ENCODE data around the gene NOX3.

The NOX3 gene

DNA sequence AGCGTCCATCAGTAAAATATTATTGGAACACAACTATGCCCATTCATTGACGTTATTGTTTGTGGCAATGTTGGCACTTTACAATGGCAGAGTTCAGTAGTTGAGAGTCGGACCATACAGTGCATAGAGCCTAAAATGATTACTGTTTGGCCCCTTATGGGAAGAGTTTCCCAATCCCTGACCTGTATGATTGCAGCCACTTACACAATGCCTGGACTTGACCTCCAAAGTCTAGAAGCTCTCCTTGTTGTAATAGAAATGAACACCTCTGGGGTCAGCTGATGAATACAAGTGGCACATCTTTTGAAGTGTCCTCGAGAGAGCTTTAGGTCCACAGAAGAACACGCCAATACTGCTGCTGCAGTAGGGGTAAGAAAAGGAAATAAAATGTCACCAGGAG lies 59.0 kb downstream of the NOX3 start:
- Mint-ChIP-seq H3K36me3 (ENCODE audit: low read depth) (no peaks in the 10 kb centered on the region), H3K27ac (no peak overlapping the region), H3K27me3 (no peaks in the 10 kb centered on the region), H3K4me1 (ENCODE audit: low read depth) (no peaks in the 10 kb centered on the region), H3K9me3 (no peaks in the 10 kb centered on the region), H3K4me3 (no peak overlapping the region)
- intact Hi-C loops (cut with micrococcal nuclease) = no loop called here

GRCh38 chr6:155395339-155395738 lies 60.3 kb downstream of the NOX3 start:
- Mint-ChIP-seq H3K4me3 (no peak overlapping the region), H3K36me3 (ENCODE audit: low read depth) (no peaks in the 10 kb centered on the region), H3K4me1 (ENCODE audit: low read depth) (no peaks in the 10 kb centered on the region), H3K27me3 (no peaks in the 10 kb centered on the region), H3K27ac (no peak overlapping the region), H3K9me3 (no peaks in the 10 kb centered on the region)
- intact Hi-C loops (cut with micrococcal nuclease) = no loop called here

GRCh38 chr6:155389130-155389529 lies 66.5 kb downstream of the NOX3 start:
- H3K9me3 Mint-ChIP-seq = peaks cover 22% of the 10 kb centered on the region
- intact Hi-C loops (cut with micrococcal nuclease) = no loop called here
- H3K27me3 Mint-ChIP-seq = no peaks in the 10 kb centered on the region
- H3K36me3 Mint-ChIP-seq (ENCODE audit: low read depth) = no peaks in the 10 kb centered on the region
- H3K4me1 Mint-ChIP-seq (ENCODE audit: low read depth) = no peaks in the 10 kb centered on the region
- H3K27ac Mint-ChIP-seq = no peak overlapping the region
- no peak overlapping the region for H3K4me3 Mint-ChIP-seq

DNA sequence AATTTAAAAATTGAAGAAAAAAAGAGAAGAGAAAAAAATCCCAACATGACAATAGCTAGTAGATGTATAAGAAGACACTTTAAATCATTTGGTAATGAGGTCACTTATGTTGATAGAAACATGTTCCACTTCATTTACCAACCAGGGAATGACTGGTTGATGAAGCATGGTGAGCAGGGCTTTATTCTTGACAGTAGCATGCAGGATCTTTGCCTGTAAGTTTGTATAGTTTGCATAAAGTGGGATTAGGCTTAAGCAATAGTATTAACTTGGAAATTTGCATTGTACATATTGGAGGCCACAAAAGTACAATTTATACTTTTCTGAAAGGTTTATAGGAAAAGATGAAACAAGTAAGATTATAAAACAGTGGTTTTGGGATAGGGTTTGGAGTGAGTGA lies 67.0 kb downstream of the NOX3 start:
- Mint-ChIP-seq H3K4me3 (no peak overlapping the region), H3K4me1 (ENCODE audit: low read depth) (no peaks in the 10 kb centered on the region), H3K36me3 (ENCODE audit: low read depth) (no peaks in the 10 kb centered on the region), H3K9me3 (peaks cover 22% of the 10 kb centered on the region), H3K27me3 (no peaks in the 10 kb centered on the region), H3K27ac (no peak overlapping the region)
- intact Hi-C loops (cut with micrococcal nuclease) = no loop called here

DNA sequence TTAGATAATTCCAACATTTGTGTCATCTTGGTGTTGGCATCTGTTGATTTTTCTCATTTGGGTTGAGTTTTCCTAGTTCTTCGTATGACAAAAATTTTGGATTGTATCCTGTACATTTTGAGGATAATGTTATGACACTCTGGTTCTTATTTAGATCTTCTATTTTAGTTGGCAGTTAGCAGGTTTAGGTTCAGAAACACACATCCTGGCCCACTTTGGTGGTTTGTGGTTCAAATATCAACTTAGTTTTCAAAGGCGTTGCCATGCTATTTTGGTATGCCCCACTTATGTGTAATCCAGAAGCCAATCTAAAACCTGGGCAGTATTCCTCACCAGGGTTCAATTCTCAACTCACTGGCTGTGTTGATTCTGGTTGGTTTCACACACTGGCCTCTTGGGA lies 68.2 kb downstream of the NOX3 start:
- Mint-ChIP-seq H3K27ac (no peak overlapping the region), H3K9me3 (peaks cover 22% of the 10 kb centered on the region), H3K36me3 (ENCODE audit: low read depth) (no peaks in the 10 kb centered on the region), H3K4me3 (no peak overlapping the region), H3K4me1 (ENCODE audit: low read depth) (no peaks in the 10 kb centered on the region), H3K27me3 (no peaks in the 10 kb centered on the region)
- intact Hi-C loops (cut with micrococcal nuclease) = no loop called here

GRCh38 chr6:155384321-155384952 lies 71.2 kb downstream of the NOX3 start:
- no peak overlapping the region for H3K27ac Mint-ChIP-seq
- no peaks in the 10 kb centered on the region for H3K36me3 Mint-ChIP-seq (ENCODE audit: low read depth)
- H3K9me3 Mint-ChIP-seq = peaks cover 17% of the 10 kb centered on the region
- H3K4me3 Mint-ChIP-seq = no peak overlapping the region
- H3K4me1 Mint-ChIP-seq (ENCODE audit: low read depth) = no peaks in the 10 kb centered on the region
- no peaks in the 10 kb centered on the region for H3K27me3 Mint-ChIP-seq
- intact Hi-C loops (cut with micrococcal nuclease) = no loop called here

GRCh38 chr6:155383913-155384312 lies 71.7 kb downstream of the NOX3 start:
- intact Hi-C loops (cut with micrococcal nuclease) = no loop called here
- Mint-ChIP-seq H3K4me1 (ENCODE audit: low read depth) (no peaks in the 10 kb centered on the region), H3K36me3 (ENCODE audit: low read depth) (no peaks in the 10 kb centered on the region), H3K9me3 (peaks cover 12% of the 10 kb centered on the region), H3K4me3 (no peak overlapping the region), H3K27me3 (no peaks in the 10 kb centered on the region), H3K27ac (no peak overlapping the region)

- H3K9me3 Mint-ChIP-seq = peaks cover 7% of the 10 kb centered on the region
- no peak overlapping the region for H3K27ac Mint-ChIP-seq
- intact Hi-C loops (cut with micrococcal nuclease) = no loop called here
- no peaks in the 10 kb centered on the region for H3K4me1 Mint-ChIP-seq (ENCODE audit: low read depth)
- H3K36me3 Mint-ChIP-seq (ENCODE audit: low read depth) = no peaks in the 10 kb centered on the region
- H3K4me3 Mint-ChIP-seq = no peak overlapping the region
- no peaks in the 10 kb centered on the region for H3K27me3 Mint-ChIP-seq
Measured at GRCh38 chr6:155382338-155382685, 73.3 kb downstream of the NOX3 start.

DNA sequence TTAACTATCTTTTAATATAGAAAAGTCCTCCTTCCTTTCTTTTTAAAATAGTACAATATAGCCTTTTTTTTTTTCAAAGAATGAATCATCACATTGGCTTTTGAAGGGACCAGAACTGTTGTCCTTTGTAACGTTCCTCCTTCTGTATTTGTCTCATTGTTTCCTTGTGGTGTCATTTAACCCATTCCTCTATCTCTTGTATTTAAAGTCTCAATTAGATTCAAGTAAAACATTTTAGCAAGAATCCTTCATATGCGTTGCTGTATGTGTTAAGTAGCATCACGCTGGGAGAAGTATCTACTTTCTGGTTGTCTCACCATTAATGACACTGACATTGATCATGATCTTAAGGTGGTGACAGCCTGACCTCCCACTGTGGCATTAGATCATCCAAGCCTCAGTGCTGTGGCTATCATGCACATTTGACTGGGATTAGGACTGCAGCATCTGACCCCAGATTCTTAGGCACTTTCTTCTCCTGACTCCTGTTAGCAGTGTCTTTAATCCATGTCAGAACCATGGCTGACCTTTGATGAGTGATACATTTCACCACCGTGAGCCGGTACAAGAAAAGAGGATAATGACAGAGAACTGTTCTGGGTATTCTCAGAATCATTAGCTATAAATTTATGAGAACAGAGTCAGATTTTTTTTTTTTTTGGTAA lies 73.8 kb downstream of the NOX3 start:
- Mint-ChIP-seq H3K27ac (no peak overlapping the region), H3K27me3 (no peaks in the 10 kb centered on the region), H3K4me3 (no peak overlapping the region), H3K9me3 (peaks cover 7% of the 10 kb centered on the region), H3K36me3 (ENCODE audit: low read depth) (no peaks in the 10 kb centered on the region), H3K4me1 (ENCODE audit: low read depth) (no peaks in the 10 kb centered on the region)
- intact Hi-C loops (cut with micrococcal nuclease) = no loop called here

- H3K27ac Mint-ChIP-seq = no peak overlapping the region
- no peak overlapping the region for H3K4me3 Mint-ChIP-seq
- H3K27me3 Mint-ChIP-seq = no peaks in the 10 kb centered on the region
- intact Hi-C loops (cut with micrococcal nuclease) = no loop called here
- no peaks in the 10 kb centered on the region for H3K4me1 Mint-ChIP-seq (ENCODE audit: low read depth)
- H3K9me3 Mint-ChIP-seq = peaks cover 7% of the 10 kb centered on the region
- no peaks in the 10 kb centered on the region for H3K36me3 Mint-ChIP-seq (ENCODE audit: low read depth)
Measured at GRCh38 chr6:155380666-155381332, 74.8 kb downstream of the NOX3 start.

DNA sequence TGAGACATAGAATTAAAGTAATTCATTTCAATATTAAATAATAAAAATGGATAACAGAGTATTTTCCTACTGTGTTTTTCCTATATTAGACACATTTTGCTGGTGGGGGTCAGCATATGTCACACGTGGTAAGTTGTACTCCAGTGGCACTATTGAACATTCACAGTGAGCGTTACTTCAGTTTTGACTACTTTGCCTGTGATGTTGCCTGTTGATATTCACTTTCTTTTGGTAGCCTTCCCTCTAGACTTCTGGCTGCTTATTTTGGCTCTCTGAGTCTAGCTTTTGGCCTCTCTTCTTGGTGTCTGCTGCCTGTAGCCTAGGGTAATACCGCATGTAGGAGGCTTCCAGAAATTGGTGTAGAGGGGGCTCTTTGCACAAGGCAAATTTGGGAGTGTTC lies 76.9 kb downstream of the NOX3 start:
- Mint-ChIP-seq H3K27ac (no peak overlapping the region), H3K4me3 (no peak overlapping the region), H3K9me3 (no peaks in the 10 kb centered on the region), H3K4me1 (ENCODE audit: low read depth) (no peaks in the 10 kb centered on the region), H3K36me3 (ENCODE audit: low read depth) (no peaks in the 10 kb centered on the region), H3K27me3 (no peaks in the 10 kb centered on the region)
- intact Hi-C loops (cut with micrococcal nuclease) = no loop called here

DNA sequence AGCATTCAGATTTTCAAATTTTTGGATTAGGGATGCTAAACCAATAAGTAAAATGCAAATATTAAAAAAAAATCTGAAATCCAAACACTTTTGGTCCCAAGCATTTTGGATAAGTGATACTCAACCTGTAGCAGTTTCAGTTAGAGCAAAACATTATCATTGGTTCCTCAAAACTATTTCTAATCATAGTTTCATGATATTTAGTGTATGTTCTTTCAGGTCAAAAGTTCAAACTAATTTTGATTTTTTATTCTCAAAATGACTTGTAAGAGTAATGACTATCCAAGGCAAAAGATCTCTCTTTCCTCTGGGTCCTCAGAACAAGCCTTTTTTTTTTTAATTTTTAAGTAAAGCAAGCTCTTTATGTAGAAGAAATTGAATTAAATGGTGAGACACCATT lies 77.4 kb downstream of the NOX3 start:
- Mint-ChIP-seq H3K4me3 (no peak overlapping the region), H3K36me3 (ENCODE audit: low read depth) (no peaks in the 10 kb centered on the region), H3K27ac (no peak overlapping the region), H3K27me3 (no peaks in the 10 kb centered on the region), H3K9me3 (no peaks in the 10 kb centered on the region), H3K4me1 (ENCODE audit: low read depth) (no peaks in the 10 kb centered on the region)
- intact Hi-C loops (cut with micrococcal nuclease) = no loop called here

DNA sequence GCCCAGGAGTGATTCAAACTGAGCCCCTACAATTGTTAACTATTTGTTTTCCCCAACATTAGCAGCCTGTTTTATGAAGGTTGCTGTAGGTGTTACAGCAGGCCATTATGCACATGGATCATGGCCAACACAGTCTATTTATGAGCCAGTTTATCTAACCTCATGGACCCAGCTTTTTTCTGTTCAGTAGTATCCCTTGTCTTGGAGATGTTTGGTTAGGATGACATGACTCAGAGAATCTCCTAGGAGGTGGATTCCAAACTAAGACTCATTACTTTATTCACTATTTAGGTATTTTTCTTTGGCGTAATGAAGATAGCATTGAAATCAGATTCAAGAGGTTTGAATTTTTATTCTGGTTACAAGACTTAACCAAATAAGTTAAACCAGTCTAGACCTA lies 78.6 kb downstream of the NOX3 start:
- intact Hi-C loops (cut with micrococcal nuclease) = no loop called here
- Mint-ChIP-seq H3K27ac (no peak overlapping the region), H3K9me3 (no peaks in the 10 kb centered on the region), H3K36me3 (ENCODE audit: low read depth) (no peaks in the 10 kb centered on the region), H3K4me1 (ENCODE audit: low read depth) (no peaks in the 10 kb centered on the region), H3K4me3 (no peak overlapping the region), H3K27me3 (no peaks in the 10 kb centered on the region)

GRCh38 chr6:155375801-155376200 lies 79.8 kb downstream of the NOX3 start:
- intact Hi-C loops (cut with micrococcal nuclease) = no loop called here
- H3K4me3 Mint-ChIP-seq = no peak overlapping the region
- H3K27ac Mint-ChIP-seq = no peak overlapping the region
- H3K4me1 Mint-ChIP-seq (ENCODE audit: low read depth) = no peaks in the 10 kb centered on the region
- no peaks in the 10 kb centered on the region for H3K9me3 Mint-ChIP-seq
- no peaks in the 10 kb centered on the region for H3K27me3 Mint-ChIP-seq
- H3K36me3 Mint-ChIP-seq (ENCODE audit: low read depth) = no peaks in the 10 kb centered on the region

GRCh38 chr6:155374681-155375080 lies 81.0 kb downstream of the NOX3 start:
- H3K27ac Mint-ChIP-seq = no peak overlapping the region
- no peaks in the 10 kb centered on the region for H3K9me3 Mint-ChIP-seq

More at GRCh38 chr6:155374681-155375080, 81.0 kb downstream of the NOX3 start:
- no peaks in the 10 kb centered on the region for H3K27me3 Mint-ChIP-seq
- intact Hi-C loops (cut with micrococcal nuclease) = no loop called here
- no peaks in the 10 kb centered on the region for H3K4me1 Mint-ChIP-seq (ENCODE audit: low read depth)
- no peaks in the 10 kb centered on the region for H3K36me3 Mint-ChIP-seq (ENCODE audit: low read depth)
- no peak overlapping the region for H3K4me3 Mint-ChIP-seq

Data from dendritic cell treated with granulocyte-macrophage colony-stimulating factor and Interleukin-4, amounts not matched to agents 40 ng/mL and 50 ng/mL, for 4 days (primary cell).